ENCODE data around the gene C4orf54.

DNA sequence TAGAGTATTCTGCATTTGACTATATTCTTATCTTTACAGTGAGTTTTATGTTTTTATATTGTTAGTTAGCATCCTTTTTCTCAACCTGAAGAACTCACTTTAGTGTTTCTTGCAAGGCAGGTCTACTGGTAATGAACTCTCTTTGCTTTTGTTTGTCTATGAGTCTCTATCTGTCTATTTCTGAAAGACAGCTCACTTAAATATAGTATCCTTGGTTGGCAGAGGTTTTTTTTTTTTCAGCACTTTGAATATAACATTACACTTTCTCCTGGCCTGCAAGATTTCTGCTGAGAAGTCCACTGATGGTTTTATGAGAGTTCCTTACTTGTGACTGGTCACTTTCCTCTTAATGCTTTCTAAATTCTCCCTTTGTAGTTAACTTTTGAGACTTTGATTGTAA is 32.8 kb upstream of the C4orf54 start:
- TF ChIP-seq, protein P1, sequence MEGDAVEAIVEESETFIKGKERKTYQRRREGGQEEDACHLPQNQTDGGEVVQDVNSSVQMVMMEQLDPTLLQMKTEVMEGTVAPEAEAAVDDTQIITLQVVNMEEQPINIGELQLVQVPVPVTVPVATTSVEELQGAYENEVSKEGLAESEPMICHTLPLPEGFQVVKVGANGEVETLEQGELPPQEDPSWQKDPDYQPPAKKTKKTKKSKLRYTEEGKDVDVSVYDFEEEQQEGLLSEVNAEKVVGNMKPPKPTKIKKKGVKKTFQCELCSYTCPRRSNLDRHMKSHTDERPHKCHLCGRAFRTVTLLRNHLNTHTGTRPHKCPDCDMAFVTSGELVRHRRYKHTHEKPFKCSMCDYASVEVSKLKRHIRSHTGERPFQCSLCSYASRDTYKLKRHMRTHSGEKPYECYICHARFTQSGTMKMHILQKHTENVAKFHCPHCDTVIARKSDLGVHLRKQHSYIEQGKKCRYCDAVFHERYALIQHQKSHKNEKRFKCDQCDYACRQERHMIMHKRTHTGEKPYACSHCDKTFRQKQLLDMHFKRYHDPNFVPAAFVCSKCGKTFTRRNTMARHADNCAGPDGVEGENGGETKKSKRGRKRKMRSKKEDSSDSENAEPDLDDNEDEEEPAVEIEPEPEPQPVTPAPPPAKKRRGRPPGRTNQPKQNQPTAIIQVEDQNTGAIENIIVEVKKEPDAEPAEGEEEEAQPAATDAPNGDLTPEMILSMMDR (IDR thresholded peaks at IDR 0.05): no peak
- no peak for TF ChIP-seq POLR2A (IDR thresholded peaks at IDR 0.05)

All from uterus (tissue), 2 donors.